ENCODE data around the gene EGFL6.
"Not testable (repeated sequence)": the region's sequence is repeated elsewhere in the genome, so short reads cannot be mapped to it uniquely, and the experiment has no call there.

DNA sequence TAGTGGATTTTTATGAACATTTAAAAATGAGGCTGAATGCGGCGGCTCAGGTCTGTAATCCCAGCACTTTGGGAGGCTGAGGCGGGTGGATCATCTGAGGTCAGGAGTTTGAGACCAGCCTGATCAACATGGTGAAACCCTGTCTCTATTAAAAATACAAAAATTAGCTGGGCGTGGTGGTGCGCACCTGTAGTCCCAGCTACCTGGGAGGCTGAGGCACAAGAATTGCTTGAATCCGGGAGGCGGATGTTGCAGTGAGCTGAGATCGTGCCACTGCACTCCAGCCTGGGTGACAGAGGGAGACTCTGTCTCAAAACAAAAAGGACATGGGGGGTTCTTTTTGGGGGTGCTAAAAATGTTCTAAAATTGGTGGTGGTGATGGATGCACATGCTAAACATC is 100.4 kb downstream of the EGFL6 start:
- TF ChIP-seq, protein P1, sequence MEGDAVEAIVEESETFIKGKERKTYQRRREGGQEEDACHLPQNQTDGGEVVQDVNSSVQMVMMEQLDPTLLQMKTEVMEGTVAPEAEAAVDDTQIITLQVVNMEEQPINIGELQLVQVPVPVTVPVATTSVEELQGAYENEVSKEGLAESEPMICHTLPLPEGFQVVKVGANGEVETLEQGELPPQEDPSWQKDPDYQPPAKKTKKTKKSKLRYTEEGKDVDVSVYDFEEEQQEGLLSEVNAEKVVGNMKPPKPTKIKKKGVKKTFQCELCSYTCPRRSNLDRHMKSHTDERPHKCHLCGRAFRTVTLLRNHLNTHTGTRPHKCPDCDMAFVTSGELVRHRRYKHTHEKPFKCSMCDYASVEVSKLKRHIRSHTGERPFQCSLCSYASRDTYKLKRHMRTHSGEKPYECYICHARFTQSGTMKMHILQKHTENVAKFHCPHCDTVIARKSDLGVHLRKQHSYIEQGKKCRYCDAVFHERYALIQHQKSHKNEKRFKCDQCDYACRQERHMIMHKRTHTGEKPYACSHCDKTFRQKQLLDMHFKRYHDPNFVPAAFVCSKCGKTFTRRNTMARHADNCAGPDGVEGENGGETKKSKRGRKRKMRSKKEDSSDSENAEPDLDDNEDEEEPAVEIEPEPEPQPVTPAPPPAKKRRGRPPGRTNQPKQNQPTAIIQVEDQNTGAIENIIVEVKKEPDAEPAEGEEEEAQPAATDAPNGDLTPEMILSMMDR (conservative IDR thresholded peaks at IDR 0.05; ENCODE audit: low read depth, low read length), result not testable (repeated sequence)
- TF ChIP-seq EZH2 (IDR thresholded peaks at IDR 0.05; ENCODE audit: low read length, unreplicated experiment), result not testable (repeated sequence)

Data from PC-3 (cell line).